PC-3 (cell line): ENCODE results near the gene PDGFRA. TPM values are rescaled to one million over a fixed set of nuclear protein-coding genes. Genes with fewer than 3 reads are reported as not detected.
A peak's percentile ranks its signal among the peaks of the same experiment; 100 is the strongest.
"Not testable (repeated sequence)": the region's sequence is repeated elsewhere in the genome, so short reads cannot be mapped to it uniquely, and the experiment has no call there.

Experiments used
- ATAC-seq: fragments of 200-7000 bp; cut with Tn5 transposase; 2 replicates; pipeline ENCODE4 v1.9.1; 2020; ENCODE audit warnings: mild to moderate bottlenecking, moderate library complexity
- BruUV-seq: library from RNA; stranded (reverse); fragments of 400-500 nt; replicated peaks from 2 replicates; lab custom pipeline; 2021; lab: Mats Ljungman, UMichigan
- CTCF ChIA-PET: fragments of 300-600 bp; sonication (Branson Sonifier 250); formaldehyde crosslinking; loops from one replicate; lab custom pipeline; 2022; ENCODE audit warnings: antibody characterized with exemption; lab: Charles Lee
- POLR2A ChIA-PET: fragments of 300-600 bp; sonication (Branson Sonifier 250); formaldehyde crosslinking; loops from one replicate; lab custom pipeline; 2022; ENCODE audit warnings: antibody characterized with exemption; ENCODE audit not compliant: unreplicated experiment; lab: Charles Lee
- DNase-seq: peaks from one replicate; pipeline ENCODE4 v3.0.0-alpha.2; 2015
- H2AFZ ChIP-seq: fragments of 300-600 bp; sonication (generic); 2 replicates; pipeline ENCODE4 v1.6.0; 2016; ENCODE audit warnings: antibody characterized with exemption, low read length
- H3F3A ChIP-seq: fragments of 300-600 bp; sonication (generic); one replicate; pipeline ENCODE4 v1.6.0; 2017; ENCODE audit warnings: antibody characterized with exemption, low read length, control low read depth, mild to moderate bottlenecking; ENCODE audit not compliant: unreplicated experiment
- H3K27ac ChIP-seq: fragments of 300-600 bp; sonication (generic); 2 replicates; pipeline ENCODE4 v1.5.1; 2016; ENCODE audit warnings: mild to moderate bottlenecking, low read length
- H3K27me3 ChIP-seq: fragments of 300-600 bp; sonication (generic); 2 replicates; pipeline ENCODE4 v1.6.1; 2016; ENCODE audit warnings: low read length, mixed read lengths
- H3K36me3 ChIP-seq: fragments of 300-600 bp; sonication (generic); 2 replicates; pipeline ENCODE4 v1.6.1; 2016; ENCODE audit warnings: low read depth, mixed run types, low read length, mixed read lengths
- H3K4me1 ChIP-seq: fragments of 300-600 bp; sonication (generic); 2 replicates; pipeline ENCODE4 v1.5.1; 2016; ENCODE audit warnings: low read length; ENCODE audit not compliant: insufficient read depth
- H3K4me2 ChIP-seq: fragments of 300-600 bp; sonication (generic); 2 replicates; pipeline ENCODE4 v1.6.0; 2016; ENCODE audit warnings: low read length
- H3K4me3 ChIP-seq: fragments of 300-600 bp; sonication (generic); 2 replicates; pipeline ENCODE4 v1.5.1; 2016; ENCODE audit warnings: mild to moderate bottlenecking, low read length, mixed read lengths
- H3K79me2 ChIP-seq: fragments of 300-600 bp; sonication (generic); 2 replicates; pipeline ENCODE4 v1.6.1; 2017; ENCODE audit warnings: low read length, mixed read lengths
- H3K9ac ChIP-seq: fragments of 300-600 bp; sonication (generic); 2 replicates; pipeline ENCODE4 v1.6.0; 2016; ENCODE audit warnings: mild to moderate bottlenecking, low read length
- H3K9me2 ChIP-seq: fragments of 300-600 bp; sonication (generic); replicated peaks from 2 replicates; pipeline ENCODE4 v1.6.1; 2016; ENCODE audit warnings: mixed run types, low read length, mixed read lengths
- H3K9me3 ChIP-seq: fragments of 300-600 bp; sonication (generic); 2 replicates; pipeline ENCODE4 v1.6.1; 2016; ENCODE audit warnings: low read length, mixed read lengths
- H4K20me1 ChIP-seq: fragments of 300-600 bp; sonication (generic); 2 replicates; pipeline ENCODE4 v1.6.1; 2016; ENCODE audit warnings: low read length, mixed read lengths
- EZH2 ChIP-seq: fragments of 300-600 bp; sonication (generic); IDR thresholded peaks from one replicate; pipeline ENCODE4 v1.6.1; 2017; ENCODE audit warnings: antibody characterized with exemption, mild to moderate bottlenecking, low read length; ENCODE audit not compliant: unreplicated experiment
- EZH2phosphoT487 ChIP-seq: fragments of 300-600 bp; sonication (generic); IDR thresholded peaks from 2 replicates; pipeline ENCODE4 v1.6.1; 2018; ENCODE audit warnings: mild to moderate bottlenecking, antibody characterized with exemption, low read length, borderline replicate concordance
- intact Hi-C: fragments of 100-400 bp; cut with micrococcal nuclease; formaldehyde crosslinking; loops from 2 replicates; pipeline ENCODE4 v1.9.0; 2023
- total RNA-seq: library from RNA; depleted of rRNA; stranded (reverse); fragments of >200 nt; gene quantifications from 2 replicates; pipeline ENCODE4 v1.2.3, GENCODE V29; 2014
- TF ChIP-seq, protein P1 (sequence below): fragments of 300-600 bp; sonication (generic); conservative IDR thresholded peaks from 2 replicates; pipeline ENCODE4 v1.5.1; 2017; ENCODE audit warnings: antibody characterized with exemption, low read depth, mild to moderate bottlenecking, low read length

The PDGFRA gene
- total RNA-seq, 1 experiment from 2014 or later = 1.1 TPM

GRCh38 chr4:54237770-54238169 lies 8.7 kb downstream of the PDGFRA start:
- Histone ChIP-seq H3K36me3 (peaks cover 8% of the 10 kb centered on the region; the same call in 1 of the 2 replicates), H3F3A (no peaks in the 10 kb centered on the region), H3K79me2 (no peaks in the 10 kb centered on the region), H3K9me2 (no peaks in the 10 kb centered on the region), H3K9me3 (peaks cover 29% of the 10 kb centered on the region), H2AFZ (no peak overlapping the region), H3K4me2 (no peak overlapping the region), H3K27ac (no peak overlapping the region), H3K27me3 (no peaks in the 10 kb centered on the region), H4K20me1 (no peaks in the 10 kb centered on the region), H3K4me3 (no peak overlapping the region), H3K9ac (no peak overlapping the region), H3K4me1 (peaks cover 10% of the 10 kb centered on the region)
- DNase-seq (no peak), ATAC-seq (no peak)
- TF ChIP-seq, protein P1, sequence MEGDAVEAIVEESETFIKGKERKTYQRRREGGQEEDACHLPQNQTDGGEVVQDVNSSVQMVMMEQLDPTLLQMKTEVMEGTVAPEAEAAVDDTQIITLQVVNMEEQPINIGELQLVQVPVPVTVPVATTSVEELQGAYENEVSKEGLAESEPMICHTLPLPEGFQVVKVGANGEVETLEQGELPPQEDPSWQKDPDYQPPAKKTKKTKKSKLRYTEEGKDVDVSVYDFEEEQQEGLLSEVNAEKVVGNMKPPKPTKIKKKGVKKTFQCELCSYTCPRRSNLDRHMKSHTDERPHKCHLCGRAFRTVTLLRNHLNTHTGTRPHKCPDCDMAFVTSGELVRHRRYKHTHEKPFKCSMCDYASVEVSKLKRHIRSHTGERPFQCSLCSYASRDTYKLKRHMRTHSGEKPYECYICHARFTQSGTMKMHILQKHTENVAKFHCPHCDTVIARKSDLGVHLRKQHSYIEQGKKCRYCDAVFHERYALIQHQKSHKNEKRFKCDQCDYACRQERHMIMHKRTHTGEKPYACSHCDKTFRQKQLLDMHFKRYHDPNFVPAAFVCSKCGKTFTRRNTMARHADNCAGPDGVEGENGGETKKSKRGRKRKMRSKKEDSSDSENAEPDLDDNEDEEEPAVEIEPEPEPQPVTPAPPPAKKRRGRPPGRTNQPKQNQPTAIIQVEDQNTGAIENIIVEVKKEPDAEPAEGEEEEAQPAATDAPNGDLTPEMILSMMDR = no peak
- TF ChIP-seq EZH2 = no peak
- TF ChIP-seq EZH2phosphoT487 = no peak
- intact Hi-C loops = loop anchor here (10.0 kb wide), 2 partner anchors 783 to 1573 kb away; no protein-coding TSS in a partner anchor
- no TSS peak for BruUV-seq
- POLR2A ChIA-PET = no interaction called here
- CTCF ChIA-PET = no interaction called here

GRCh38 chr4:54238389-54238788 lies 9.3 kb downstream of the PDGFRA start:
- Histone ChIP-seq H3K79me2 (no peaks in the 10 kb centered on the region), H3K9me3 (peaks cover 35% of the 10 kb centered on the region), H3K36me3 (peaks cover 9% of the 10 kb centered on the region; the same call in 1 of the 2 replicates), H3K9me2 (no peaks in the 10 kb centered on the region), H3K4me1 (peaks cover 10% of the 10 kb centered on the region), H3F3A (no peaks in the 10 kb centered on the region), H3K4me3 (no peak overlapping the region), H3K9ac (no peak overlapping the region), H4K20me1 (no peaks in the 10 kb centered on the region), H3K27me3 (no peaks in the 10 kb centered on the region), H2AFZ (no peak overlapping the region), H3K4me2 (no peak overlapping the region), H3K27ac (no peak overlapping the region)
- ChIA-PET POLR2A (no interaction called here), CTCF (no interaction called here)
- no TSS peak for BruUV-seq
- no peak for TF ChIP-seq EZH2phosphoT487
- no peak for TF ChIP-seq EZH2
- TF ChIP-seq, protein P1 = no peak
- intact Hi-C loops = loop anchor here (10.0 kb wide), 2 partner anchors 784 to 1574 kb away; no protein-coding TSS in a partner anchor
- DNase-seq = peak; percentile 52
- no peak for ATAC-seq

DNA sequence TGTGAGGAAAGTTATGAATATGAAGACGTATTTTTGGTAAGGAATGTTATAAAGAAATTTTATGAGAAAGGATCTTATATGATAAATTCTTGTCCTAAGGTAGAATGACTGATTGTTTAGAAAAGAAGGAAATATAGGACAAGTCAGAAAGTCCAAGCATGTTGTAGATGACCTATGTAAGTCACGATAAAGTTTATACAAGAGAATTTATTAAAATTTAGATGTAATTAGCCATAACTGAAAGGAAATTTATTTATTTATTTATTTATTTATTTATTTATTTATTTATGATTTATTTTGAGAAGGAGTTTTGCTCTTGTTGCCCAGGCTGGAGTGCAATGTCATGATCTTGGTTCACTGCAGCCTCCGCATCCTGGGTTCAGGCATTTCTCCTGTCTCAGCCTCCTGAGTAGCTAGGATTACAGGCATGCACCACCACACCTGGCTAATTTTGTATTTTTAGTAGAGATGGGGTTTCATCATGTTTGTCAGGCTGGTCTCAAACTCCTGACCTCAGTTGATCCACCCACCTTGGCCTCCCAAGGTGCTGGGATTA lies 12.3 kb downstream of the PDGFRA start:
- H3K4me2 ChIP-seq, H3K4me1 ChIP-seq, H3K27me3 ChIP-seq, H3K9ac ChIP-seq, BruUV-seq, H3K4me3 ChIP-seq, H3F3A ChIP-seq, H4K20me1 ChIP-seq, POLR2A ChIA-PET, intact Hi-C loops, CTCF ChIA-PET, ATAC-seq, H3K9me2 ChIP-seq, H3K79me2 ChIP-seq, H2AFZ ChIP-seq, H3K27ac ChIP-seq, H3K36me3 ChIP-seq: not testable (repeated sequence)
- peak; percentile 38 for DNase-seq
- peaks cover 36% of the 10 kb centered on the region for H3K9me3 ChIP-seq

DNA sequence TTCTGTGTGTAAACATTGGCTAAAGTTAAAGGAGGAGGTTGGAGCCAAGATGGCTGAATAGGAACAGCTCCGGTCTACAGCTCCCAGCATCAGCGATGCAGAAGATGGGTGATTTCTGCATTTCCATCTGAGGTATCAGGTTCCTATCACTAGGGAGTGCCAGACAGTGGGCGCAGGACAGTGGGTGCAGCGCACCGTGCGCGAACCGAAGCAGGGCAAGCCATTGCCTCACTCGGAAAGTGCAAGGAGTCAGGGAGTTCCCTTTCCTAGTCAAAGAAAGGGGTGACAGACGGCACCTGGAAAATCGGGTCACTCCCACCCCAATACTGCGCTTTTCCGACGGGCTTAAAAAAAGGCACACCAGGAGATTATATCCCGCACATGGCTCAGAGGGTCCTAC lies 14.4 kb downstream of the PDGFRA start:
- H3K4me3 ChIP-seq, POLR2A ChIA-PET, H3K9me2 ChIP-seq, H3K4me2 ChIP-seq, H3K9ac ChIP-seq, H3K27ac ChIP-seq, H3K36me3 ChIP-seq, ATAC-seq, H2AFZ ChIP-seq, BruUV-seq, H4K20me1 ChIP-seq, H3K27me3 ChIP-seq, CTCF ChIA-PET, intact Hi-C loops, DNase-seq, H3F3A ChIP-seq, H3K79me2 ChIP-seq, H3K4me1 ChIP-seq: not testable (repeated sequence)
- peaks cover 36% of the 10 kb centered on the region for H3K9me3 ChIP-seq

DNA sequence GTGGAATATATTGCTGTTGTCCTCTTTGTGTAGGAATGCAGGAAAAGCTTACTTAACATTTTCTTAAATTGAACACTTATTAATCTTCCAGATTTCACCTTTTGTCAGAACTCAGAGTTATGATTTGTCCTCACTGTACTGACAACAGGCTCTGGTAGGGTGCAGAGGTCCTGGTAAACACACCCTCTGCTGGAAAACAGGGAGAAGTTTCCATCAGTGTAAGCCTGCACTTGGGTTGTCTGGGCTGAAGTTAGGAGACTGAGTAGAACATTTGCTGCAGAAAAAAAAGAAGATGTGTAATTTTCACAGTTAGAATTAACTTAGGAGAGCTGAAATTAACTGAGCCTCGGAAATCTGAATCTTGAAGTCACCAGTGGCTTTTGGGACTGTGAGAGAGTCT lies 23.2 kb downstream of the PDGFRA start:
- H3K27ac ChIP-seq, H3K4me1 ChIP-seq, H4K20me1 ChIP-seq, POLR2A ChIA-PET, DNase-seq, H3K9me3 ChIP-seq, intact Hi-C loops, H2AFZ ChIP-seq, H3K4me3 ChIP-seq, H3F3A ChIP-seq, H3K27me3 ChIP-seq, H3K4me2 ChIP-seq, BruUV-seq, H3K36me3 ChIP-seq, H3K9ac ChIP-seq, H3K79me2 ChIP-seq, H3K9me2 ChIP-seq: not testable (repeated sequence)
- CTCF ChIA-PET = interaction anchor here (0.6 kb wide), 1 partner anchor 344 kb away, joined by 3 read pairs; no protein-coding TSS in a partner anchor
- ATAC-seq = peak; percentile 27; the same call in 1 of the 2 replicates
